ENCODE results near the gene LRRC8A. TPM values are rescaled to one million over a fixed set of nuclear protein-coding genes. Genes with fewer than 3 reads are reported as not detected.
"Not testable (repeated sequence)": the region's sequence is repeated elsewhere in the genome, so short reads cannot be mapped to it uniquely, and the experiment has no call there.

LRRC8A gene
- total and polyA plus RNA-seq, 2 of the 4 experiments (the other 2 are of a cell fraction): 42.8 to 60.9 TPM

DNA sequence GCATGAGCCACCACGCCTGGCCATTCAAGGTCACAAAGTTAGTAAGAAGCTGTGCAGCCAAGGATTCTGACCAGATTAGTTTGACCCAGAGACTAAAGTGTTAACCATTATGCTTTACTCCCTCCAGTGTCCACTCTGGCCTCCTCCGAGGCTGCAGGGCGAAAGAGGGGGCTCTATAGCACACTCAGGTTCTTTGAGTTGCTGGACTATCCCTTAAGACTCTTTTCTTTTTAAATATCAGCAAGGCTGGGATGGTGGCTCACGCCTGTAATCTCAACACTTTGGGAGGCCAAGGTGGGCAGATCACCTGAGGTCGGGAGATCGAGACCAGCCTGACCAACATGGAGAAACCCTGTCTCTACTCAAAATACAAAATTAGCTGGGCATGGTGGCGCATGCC is 63.0 kb downstream of the LRRC8A start:
- in situ Hi-C loops (cut with MboI; ENCODE audit: low sequenced_read_pairs); DNase-seq; dilution Hi-C loops (cut with HindIII; ENCODE audit: low sequenced_read_pairs, unreplicated experiment); H4K20me1 ChIP-seq (ENCODE audit: insufficient read depth, low read length); POLR2A ChIA-PET (ENCODE audit: unreplicated experiment); H2AFZ ChIP-seq (replicated peaks; ENCODE audit: low read length, poor library complexity); H3K9me3 ChIP-seq (ENCODE audit: control insufficient read depth, insufficient read depth, low read length); H2BK120ac ChIP-seq (ENCODE audit: low read depth, low read length); ATAC-seq (ENCODE audit: low read depth); H3K4me1 ChIP-seq (ENCODE audit: control insufficient read depth, insufficient read depth, low read length); BruUV-seq (replicated peaks); H3K18ac ChIP-seq (ENCODE audit: low read depth, low read length); H2BK20ac ChIP-seq (ENCODE audit: low read depth, low read length); H3K27me3 ChIP-seq (ENCODE audit: control insufficient read depth, insufficient read depth, low read length); H3K23ac ChIP-seq (ENCODE audit: low read depth, low read length); H2AK5ac ChIP-seq (ENCODE audit: low read depth, low read length); CTCF ChIA-PET; H4K8ac ChIP-seq (ENCODE audit: low read depth in 2 of 2, low read length in 2 of 2); H2BK5ac ChIP-seq (ENCODE audit: low read depth, low read length, poor library complexity, severe bottlenecking); H4K5ac ChIP-seq (ENCODE audit: low read depth, low read length); H3K36me3 ChIP-seq (ENCODE audit: control insufficient read depth, insufficient read depth, low read length); H3K27ac ChIP-seq (ENCODE audit: insufficient read depth, low read length); H2AK9ac ChIP-seq (replicated peaks; ENCODE audit: low read depth, low read length, poor library complexity); H3K56ac ChIP-seq (ENCODE audit: extremely low read depth, insufficient read depth, low read length); H2BK15ac ChIP-seq (ENCODE audit: low read depth, low read length); H3K4me3 ChIP-seq (ENCODE audit: insufficient read depth, low read depth, low read length); H4K91ac ChIP-seq (ENCODE audit: insufficient read depth, low read depth, low read length); H3K14ac ChIP-seq (replicated peaks; ENCODE audit: low read depth, low read length); H3K4ac ChIP-seq (ENCODE audit: low read depth, low read length); H3K9ac ChIP-seq (ENCODE audit: low read depth, low read length); H3K4me2 ChIP-seq (ENCODE audit: low read depth, low read length): not testable (repeated sequence)
- H3K79me1 ChIP-seq (ENCODE audit: low read depth in 1 of 2, low read length in 2 of 2): peaks cover 25 to 45% of the 10 kb centered on the region in 2 experiments
- WGBS, 2 experiments (ENCODE audit: extremely low coverage in 2 of 2, insufficient read length in 1 of 2): 70% methylated on average over 2 of the region's 7 CpGs; no CpG with 5 or more reads in 1 of the 2 experiments
- intact Hi-C loops (cut with micrococcal nuclease): loop anchor here (5.0 kb wide), 2 partner anchors 63 to 83 kb away; partner anchors contain the start of genes KYAT1 and LRRC8A
- peaks cover 16% of the 10 kb centered on the region for H3K9me1 ChIP-seq (ENCODE audit: insufficient read depth, low read length)
